WTC11 (cell line): Measurements from ENCODE around the gene ACTMAP. TPM values are rescaled to one million over a fixed set of nuclear protein-coding genes. Genes with fewer than 3 reads are reported as not detected.

Source experiments
- ATAC-seq: fragments of 200-7000 bp; cut with Tn5 transposase; 2 replicates; pipeline ENCODE4 v1.10.0; 2021; ENCODE audit warnings: mild to moderate bottlenecking, moderate library complexity
- CTCF ChIA-PET: fragments of 300-600 bp; sonication (Branson Sonifier 250); formaldehyde crosslinking; loops from one replicate; lab custom pipeline; 2021; ENCODE audit warnings: antibody characterized with exemption; lab: Charles Lee
- POLR2A ChIA-PET: fragments of 350-600 bp; sonication (Branson Sonifier 250); formaldehyde crosslinking; loops from one replicate; lab custom pipeline; 2021; ENCODE audit warnings: antibody characterized with exemption; lab: Charles Lee
- DNase-seq: peaks from one replicate; pipeline ENCODE4 v3.0.0; 2021; ENCODE audit warnings: low spot score
- H3K27ac Mint-ChIP-seq: 2 replicates; pipeline ENCODE4 v1.8.0; 2021; ENCODE audit warnings: mixed read lengths
- H3K27me3 Mint-ChIP-seq: 2 replicates; pipeline ENCODE4 v1.8.0; 2021; ENCODE audit warnings: low read depth, mild to moderate bottlenecking, moderate library complexity, mixed read lengths
- H3K36me3 Mint-ChIP-seq: 2 replicates; pipeline ENCODE4 v1.8.0; 2021; ENCODE audit warnings: mixed read lengths
- H3K4me1 Mint-ChIP-seq: 2 replicates; pipeline ENCODE4 v1.8.0; 2022; ENCODE audit warnings: mixed read lengths
- H3K4me3 Mint-ChIP-seq: 2 replicates; pipeline ENCODE4 v1.8.0; 2021; ENCODE audit warnings: mild to moderate bottlenecking, moderate library complexity, mixed read lengths
- H3K9me3 Mint-ChIP-seq: 2 replicates; pipeline ENCODE4 v1.8.0; 2021; ENCODE audit warnings: mixed read lengths
- AFF4 ChIP-seq: sonication (generic); formaldehyde crosslinking; IDR thresholded peaks from 2 replicates; pipeline ENCODE4 v1.8.1; 2023; ENCODE audit warnings: mild to moderate bottlenecking, missing genetic modification reagents, borderline replicate concordance
- CREM ChIP-seq: sonication (generic); formaldehyde crosslinking; IDR thresholded peaks from 2 replicates; pipeline ENCODE4 v1.8.1; 2022; ENCODE audit warnings: mild to moderate bottlenecking, missing genetic modification reagents, moderate library complexity
- ERG ChIP-seq: fragments of 250-450 bp; sonication (Bioruptor Pico); IDR thresholded peaks from 2 replicates; pipeline ENCODE4 v1.8.0; 2021; ENCODE audit warnings: mild to moderate bottlenecking
- FOXP1 ChIP-seq: sonication (generic); formaldehyde crosslinking; IDR thresholded peaks from 2 replicates; pipeline ENCODE4 v1.8.0; 2022; ENCODE audit warnings: missing genetic modification reagents, mild to moderate bottlenecking, moderate library complexity, borderline replicate concordance
- MAX ChIP-seq: sonication (generic); formaldehyde crosslinking; IDR thresholded peaks from 2 replicates; pipeline ENCODE4 v1.8.0; 2022; ENCODE audit warnings: mild to moderate bottlenecking, missing genetic modification reagents
- MLX ChIP-seq: sonication (generic); formaldehyde crosslinking; IDR thresholded peaks from 2 replicates; pipeline ENCODE4 v1.8.1; 2023; ENCODE audit warnings: mild to moderate bottlenecking, missing genetic modification reagents, moderate library complexity
- MXD4 ChIP-seq: fragments of 250-450 bp; sonication (Bioruptor Pico); IDR thresholded peaks from 2 replicates; pipeline ENCODE4 v1.8.0; 2021; ENCODE audit warnings: mild to moderate bottlenecking, moderate library complexity, borderline replicate concordance
- NFYB ChIP-seq: sonication (generic); formaldehyde crosslinking; conservative IDR thresholded peaks from 2 replicates; pipeline ENCODE4 v1.8.0; 2022; ENCODE audit warnings: low read depth, missing genetic modification reagents
- NR2C2 ChIP-seq: sonication (generic); formaldehyde crosslinking; IDR thresholded peaks from 2 replicates; pipeline ENCODE4 v1.8.0; 2022; ENCODE audit warnings: mild to moderate bottlenecking, missing genetic modification reagents
- NR3C1 ChIP-seq: sonication (generic); formaldehyde crosslinking; conservative IDR thresholded peaks from 2 replicates; pipeline ENCODE4 v1.8.1; 2023; ENCODE audit warnings: low read depth, mild to moderate bottlenecking, missing genetic modification reagents
- PRDM15 ChIP-seq: sonication (generic); formaldehyde crosslinking; IDR thresholded peaks from 2 replicates; pipeline ENCODE4 v1.8.0; 2022; ENCODE audit warnings: missing genetic modification reagents
- RELA ChIP-seq: sonication (generic); formaldehyde crosslinking; IDR thresholded peaks from 2 replicates; pipeline ENCODE4 v1.8.1; 2022; ENCODE audit warnings: missing genetic modification reagents, mild to moderate bottlenecking, borderline replicate concordance
- SP1 ChIP-seq: sonication (generic); formaldehyde crosslinking; conservative IDR thresholded peaks from 2 replicates; pipeline ENCODE4 v1.8.1; 2022; ENCODE audit warnings: missing genetic modification reagents
- ZBTB21 ChIP-seq: sonication (generic); formaldehyde crosslinking; IDR thresholded peaks from 2 replicates; pipeline ENCODE4 v1.8.1; 2023; ENCODE audit warnings: mild to moderate bottlenecking, missing genetic modification reagents, borderline replicate concordance
- ZBTB43 ChIP-seq: sonication (generic); formaldehyde crosslinking; IDR thresholded peaks from 2 replicates; pipeline ENCODE4 v1.8.1; 2023; ENCODE audit warnings: mild to moderate bottlenecking, missing genetic modification reagents
- ZNF512 ChIP-seq: sonication (generic); formaldehyde crosslinking; IDR thresholded peaks from 2 replicates; pipeline ENCODE4 v1.8.1; 2022; ENCODE audit warnings: missing genetic modification reagents, borderline replicate concordance
- total RNA-seq: library from RNA; stranded (reverse); gene quantifications from 3 replicates; pipeline ENCODE4 v1.2.3, GENCODE V29; 2021

Gene ACTMAP
- total RNA-seq, 1 experiment from 2014 or later = 29.6 TPM

GRCh38 chr19:40754611-40755247 is 4.5 kb upstream of the ACTMAP start (continued):
- no peak for TF ChIP-seq ERG (CRISPR knock-in tag)
- TF ChIP-seq AFF4 = no peak
- TF ChIP-seq FOXP1 (CRISPR knock-in tag) = no peak
- TF ChIP-seq MAX = no peak
- TF ChIP-seq RELA = no peak
- TF ChIP-seq SP1 (CRISPR knock-in tag) = no peak
- TF ChIP-seq NR3C1 (CRISPR knock-in tag) = no peak
- TF ChIP-seq NR2C2 = no peak
- TF ChIP-seq NFYB (CRISPR knock-in tag) = no peak
- no peak for TF ChIP-seq CREM (CRISPR knock-in tag)

- H3K27ac Mint-ChIP-seq = peak overlapping the region; percentile 100
- ATAC-seq = no peak
- H3K4me3 Mint-ChIP-seq = peak overlapping the region; percentile 99
- peaks cover 51% of the 10 kb centered on the region for H3K36me3 Mint-ChIP-seq
- no peak for TF ChIP-seq ZNF512 (CRISPR knock-in tag)
- TF ChIP-seq ZBTB43 = no peak
- no peak for TF ChIP-seq PRDM15
- no peak for TF ChIP-seq MXD4
- no peak for TF ChIP-seq MLX (CRISPR knock-in tag)
- no peak for TF ChIP-seq ZBTB21 (CRISPR knock-in tag)
- TF ChIP-seq AFF4 = no peak
- TF ChIP-seq, all 79 proteins: peak for 0
- ChIA-PET CTCF (interaction anchor here (0.6 to 2.5 kb wide), 8 partner anchors 10 to 89 kb away, joined by 3 to 10 read pairs (median 4); partner anchors contain the start of genes EGLN2 and RAB4B), POLR2A (interaction anchor here (1.0 to 2.5 kb wide), 4 partner anchors 25 to 61 kb away, joined by 5 to 10 read pairs (median 6); partner anchors contain the start of genes NUMBL and RAB4B)
- H3K27me3 Mint-ChIP-seq = no peaks in the 10 kb centered on the region
- H3K4me1 Mint-ChIP-seq = peaks cover 42% of the 10 kb centered on the region
- H3K9me3 Mint-ChIP-seq = no peaks in the 10 kb centered on the region
- no peak for DNase-seq
Measured at GRCh38 chr19:40752257-40752781, 2.0 kb upstream of the ACTMAP start.
